H9 (cell line): ENCODE results near the gene ANKRD50. TPM values are rescaled to one million over a fixed set of nuclear protein-coding genes. Genes with fewer than 3 reads are reported as not detected.

Experiments used
- DNase-seq: peaks from one replicate; pipeline ENCODE4 v3.0.0-alpha.2; 2017
- H2AFZ ChIP-seq: one replicate; pipeline ENCODE4 v1.6.1; 2013; ENCODE audit warnings: mild to moderate bottlenecking, low read length, control low read depth, moderate library complexity
- H2AK5ac ChIP-seq: 2 replicates; pipeline ENCODE4 v1.6.1; 2013; ENCODE audit warnings: low read length, control low read depth, mixed read lengths; ENCODE audit not compliant: insufficient read length
- H2BK120ac ChIP-seq: one replicate; pipeline ENCODE4 v1.6.1; 2013; ENCODE audit warnings: low read depth, mild to moderate bottlenecking, low read length, control low read depth, inconsistent platforms; ENCODE audit not compliant: poor library complexity, severe bottlenecking
- H2BK12ac ChIP-seq: 2 replicates; pipeline ENCODE4 v1.6.1; 2013; ENCODE audit warnings: low read length, control low read depth, mixed read lengths, low read depth; ENCODE audit not compliant: insufficient read length
- H2BK15ac ChIP-seq: 2 replicates; pipeline ENCODE4 v1.6.1; 2013; ENCODE audit warnings: low read depth, low read length, control low read depth
- H2BK20ac ChIP-seq: one replicate; pipeline ENCODE4 v1.6.1; 2013; ENCODE audit warnings: low read depth, mild to moderate bottlenecking, low read length, control low read depth, inconsistent platforms; ENCODE audit not compliant: poor library complexity, severe bottlenecking
- H2BK5ac ChIP-seq: 2 replicates; pipeline ENCODE4 v1.6.1; 2013; ENCODE audit warnings: low read length, control low read depth, mixed read lengths; ENCODE audit not compliant: insufficient read length
- H3K14ac ChIP-seq: 2 replicates; pipeline ENCODE4 v1.6.1; 2013; ENCODE audit warnings: low read length, control low read depth; ENCODE audit not compliant: insufficient read depth
- H3K18ac ChIP-seq: 2 replicates; pipeline ENCODE4 v1.6.1; 2013; ENCODE audit warnings: low read depth, mild to moderate bottlenecking, mixed read lengths, low read length, control low read depth; ENCODE audit not compliant: insufficient read length
- H3K23ac ChIP-seq: 2 replicates; pipeline ENCODE4 v1.6.1; 2013; ENCODE audit warnings: low read length, control low read depth, mixed read lengths, low read depth; ENCODE audit not compliant: insufficient read length
- H3K23me2 ChIP-seq: 2 replicates; pipeline ENCODE4 v1.6.1; 2013; ENCODE audit warnings: low read depth, mild to moderate bottlenecking, mixed read lengths, low read length, control low read depth; ENCODE audit not compliant: insufficient read length, poor library complexity, severe bottlenecking
- H3K27ac ChIP-seq: 2 replicates; pipeline ENCODE4 v1.5.1; 2013; ENCODE audit warnings: low read length, control low read depth, mixed read lengths, low read depth; ENCODE audit not compliant: insufficient read length
- H3K27me3 ChIP-seq: 2 replicates; pipeline ENCODE4 v1.6.1; 2013; ENCODE audit warnings: low read length, control low read depth, inconsistent platforms; ENCODE audit not compliant: insufficient read depth
- H3K4ac ChIP-seq: 2 replicates; pipeline ENCODE4 v1.6.1; 2013; ENCODE audit warnings: low read depth, mild to moderate bottlenecking, control low read depth, inconsistent platforms, low read length, moderate library complexity
- H3K4me1 ChIP-seq: 2 replicates; pipeline ENCODE4 v1.6.1; 2013; ENCODE audit warnings: low read length, control low read depth, inconsistent platforms; ENCODE audit not compliant: insufficient read depth
- H3K4me2 ChIP-seq: 2 replicates; pipeline ENCODE4 v1.6.1; 2013; ENCODE audit warnings: low read length, control low read depth, mixed read lengths; ENCODE audit not compliant: insufficient read length, insufficient read depth
- H3K56ac ChIP-seq: 2 replicates; pipeline ENCODE4 v1.6.1; 2013; ENCODE audit warnings: low read depth, mild to moderate bottlenecking, mixed read lengths, low read length, control low read depth; ENCODE audit not compliant: insufficient read length
- H3K79me1 ChIP-seq: 2 replicates; pipeline ENCODE4 v1.6.1; 2013; ENCODE audit warnings: low read depth, mild to moderate bottlenecking, moderate library complexity, low read length, control low read depth, inconsistent platforms; ENCODE audit not compliant: insufficient read depth, poor library complexity, severe bottlenecking
- H3K79me2 ChIP-seq: 2 replicates; pipeline ENCODE4 v1.6.1; 2013; ENCODE audit warnings: low read length, control low read depth, inconsistent platforms; ENCODE audit not compliant: insufficient read depth
- H3K9ac ChIP-seq: 2 replicates; pipeline ENCODE4 v1.6.1; 2013; ENCODE audit warnings: low read length, control low read depth, mixed read lengths; ENCODE audit not compliant: insufficient read length; ENCODE audit errors: extremely low read depth
- H3K9me3 ChIP-seq: one replicate; pipeline ENCODE4 v1.6.1; 2013; ENCODE audit warnings: low read depth, low read length, inconsistent platforms; ENCODE audit not compliant: control insufficient read depth
- H3T11ph ChIP-seq: one replicate; pipeline ENCODE4 v1.6.1; 2013; ENCODE audit warnings: mild to moderate bottlenecking, low read length, control low read depth, inconsistent platforms
- H4K20me1 ChIP-seq: one replicate; pipeline ENCODE4 v1.6.1; 2013; ENCODE audit not compliant: control insufficient read depth, insufficient read length, insufficient read depth
- H4K5ac ChIP-seq: 2 replicates; pipeline ENCODE4 v1.6.1; 2013; ENCODE audit warnings: low read depth, mild to moderate bottlenecking, mixed read lengths, low read length, control low read depth; ENCODE audit not compliant: insufficient read length
- H4K8ac ChIP-seq: replicated peaks from 2 replicates; pipeline ENCODE4 v1.6.1; 2013; ENCODE audit warnings: low read length, control low read depth, mixed read lengths, low read depth; ENCODE audit not compliant: insufficient read length
- H4K91ac ChIP-seq: 2 replicates; pipeline ENCODE4 v1.6.1; 2013; ENCODE audit warnings: low read depth, mild to moderate bottlenecking, moderate library complexity, mixed read lengths, low read length, control low read depth; ENCODE audit not compliant: insufficient read length
- H3K27ac Mint-ChIP-seq, 3 experiments: 2 replicates in 2 of 3; 3 replicates in 1 of 3; pipeline ENCODE4 v1.8.0; 2020 to 2021; ENCODE audit warnings: mixed read lengths in 3 of 3, mild to moderate bottlenecking in 1 of 3, moderate library complexity in 1 of 3
- H3K27me3 Mint-ChIP-seq: 2 replicates; pipeline ENCODE4 v1.8.0; 2021; ENCODE audit warnings: low read depth, mild to moderate bottlenecking, moderate library complexity, mixed read lengths
- H3K36me3 Mint-ChIP-seq, 3 experiments: 2 replicates in 2 of 3; 3 replicates in 1 of 3; pipeline ENCODE4 v1.8.0; 2020 to 2021; ENCODE audit warnings: low read depth in 3 of 3, mixed read lengths in 3 of 3; ENCODE audit not compliant: insufficient read depth in 1 of 3
- H3K4me1 Mint-ChIP-seq, 2 experiments: 2 replicates each; pipeline ENCODE4 v1.8.0; 2020; ENCODE audit warnings: mixed read lengths in 2 of 2
- H3K4me3 Mint-ChIP-seq, 2 experiments: 2 replicates in 1 of 2; 3 replicates in 1 of 2; pipeline ENCODE4 v1.8.0; 2020 to 2021; ENCODE audit warnings: mild to moderate bottlenecking in 2 of 2, mixed read lengths in 2 of 2, moderate library complexity in 1 of 2
- H3K9me3 Mint-ChIP-seq, 2 experiments: 2 replicates in 1 of 2; 3 replicates in 1 of 2; pipeline ENCODE4 v1.8.0; 2020; ENCODE audit warnings: mild to moderate bottlenecking in 2 of 2, mixed read lengths in 2 of 2, moderate library complexity in 1 of 2
- WGBS: extraction: QIAGEN DNeasy Blood & Tissue Kit; methylation state at CpG from one replicate; pipeline ENCODE4 v1.1.7; 2013; ENCODE audit warnings: missing lambda C conversion rate, low lambda C conversion rate, mixed read lengths; ENCODE audit not compliant: insufficient read length; ENCODE audit errors: extremely low coverage; 5-methylcytosine and 5-hydroxymethylcytosine counted together
- total RNA-seq: library from RNA; stranded (reverse); gene quantifications from 2 replicates; pipeline ENCODE4 v1.2.1, GENCODE V29; 2021
- TF ChIP-seq, protein P1 (sequence below): fragments of 200-600 bp; sonication (generic); conservative IDR thresholded peaks from 3 replicates; pipeline ENCODE4 v1.8.0; 2021; ENCODE audit warnings: antibody characterized with exemption, mild to moderate bottlenecking

The ANKRD50 gene
- total RNA-seq, 1 experiment from 2014 or later: 30.1 TPM

GRCh38 chr4:124711471-124712371, 811 bp downstream of the ANKRD50 start:
- peaks cover 26 to 32% of the 10 kb centered on the region in 2 experiments for H3K4me1 Mint-ChIP-seq
- H2AFZ ChIP-seq: no peak overlapping the region

More at GRCh38 chr4:124711471-124712371, 811 bp downstream of the ANKRD50 start:
- Histone ChIP-seq H2AK5ac (no peak overlapping the region), H2BK20ac (no peak overlapping the region), H4K8ac (no peak overlapping the region), H3K27ac (no peak overlapping the region), H4K5ac (no peak overlapping the region), H3K23ac (no peak overlapping the region), H3K4me2 (peak overlapping the region; percentile 97), H3K23me2 (peaks cover 11% of the 10 kb centered on the region), H3K79me1 (no peaks in the 10 kb centered on the region), H3K9me3 (no peaks in the 10 kb centered on the region), H2BK12ac (no peak overlapping the region), H4K91ac (no peak overlapping the region), H2BK5ac (peak overlapping the region; percentile 31), H3K4me1 (peaks cover 2% of the 10 kb centered on the region; the same call in 1 of the 2 replicates), H2BK120ac (no peak overlapping the region), H3K27me3 (no peaks in the 10 kb centered on the region), H4K20me1 (no peaks in the 10 kb centered on the region), H3K9ac (peak overlapping the region; percentile 89), H3K4ac (no peak overlapping the region), H3T11ph (no peak overlapping the region), H3K18ac (peak overlapping the region; percentile 91), H2BK15ac (no peak overlapping the region), H3K56ac (no peak overlapping the region), H3K79me2 (peaks cover 22% of the 10 kb centered on the region; the same call in 1 of the 2 replicates), H3K14ac (peak overlapping the region; percentile 93)
- Mint-ChIP-seq H3K4me3 (no peak overlapping the region), H3K27me3 (no peaks in the 10 kb centered on the region), H3K9me3 (no peaks in the 10 kb centered on the region), H3K36me3 (peaks cover 8 to 15% (median 8%) of the 10 kb centered on the region in 3 experiments; a peak in 6 of 7 replicates), H3K27ac (no peak overlapping the region)
- TF ChIP-seq, protein P1, sequence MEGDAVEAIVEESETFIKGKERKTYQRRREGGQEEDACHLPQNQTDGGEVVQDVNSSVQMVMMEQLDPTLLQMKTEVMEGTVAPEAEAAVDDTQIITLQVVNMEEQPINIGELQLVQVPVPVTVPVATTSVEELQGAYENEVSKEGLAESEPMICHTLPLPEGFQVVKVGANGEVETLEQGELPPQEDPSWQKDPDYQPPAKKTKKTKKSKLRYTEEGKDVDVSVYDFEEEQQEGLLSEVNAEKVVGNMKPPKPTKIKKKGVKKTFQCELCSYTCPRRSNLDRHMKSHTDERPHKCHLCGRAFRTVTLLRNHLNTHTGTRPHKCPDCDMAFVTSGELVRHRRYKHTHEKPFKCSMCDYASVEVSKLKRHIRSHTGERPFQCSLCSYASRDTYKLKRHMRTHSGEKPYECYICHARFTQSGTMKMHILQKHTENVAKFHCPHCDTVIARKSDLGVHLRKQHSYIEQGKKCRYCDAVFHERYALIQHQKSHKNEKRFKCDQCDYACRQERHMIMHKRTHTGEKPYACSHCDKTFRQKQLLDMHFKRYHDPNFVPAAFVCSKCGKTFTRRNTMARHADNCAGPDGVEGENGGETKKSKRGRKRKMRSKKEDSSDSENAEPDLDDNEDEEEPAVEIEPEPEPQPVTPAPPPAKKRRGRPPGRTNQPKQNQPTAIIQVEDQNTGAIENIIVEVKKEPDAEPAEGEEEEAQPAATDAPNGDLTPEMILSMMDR: no peak
- peak; percentile 84 for DNase-seq
- no CpG with 5 or more reads among the region's 35 CpGs for WGBS
